ENCODE data around the gene ANKRD12.

The ANKRD12 gene

GRCh38 chr18:9221040-9221439, 84.5 kb downstream of the ANKRD12 start:
- no peak overlapping the region for H3K4me3 ChIP-seq (ENCODE audit: low read length)
- H3K27me3 ChIP-seq (ENCODE audit: insufficient read depth, low read length), result no peaks in the 10 kb centered on the region
- H3K9me3 ChIP-seq (ENCODE audit: insufficient read depth, low read depth, low read length), result no peaks in the 10 kb centered on the region
- H3K9ac ChIP-seq (ENCODE audit: low read depth, low read length), result no peak overlapping the region
- no peaks in the 10 kb centered on the region for H3K4me1 ChIP-seq (ENCODE audit: insufficient read depth, low read length)
- no peak overlapping the region for H3K27ac ChIP-seq (ENCODE audit: low read length)
- peaks cover 37% of the 10 kb centered on the region for H3K36me3 ChIP-seq (ENCODE audit: insufficient read depth, low read depth, low read length)

- Histone ChIP-seq H3K4me3 (ENCODE audit: low read length) (no peak overlapping the region), H3K36me3 (ENCODE audit: insufficient read depth, low read depth, low read length) (peaks cover 37% of the 10 kb centered on the region), H3K9ac (ENCODE audit: low read depth, low read length) (no peak overlapping the region)
Measured at GRCh38 chr18:9221661-9222060, 85.1 kb downstream of the ANKRD12 start.

GRCh38 chr18:9223356-9223755, 86.8 kb downstream of the ANKRD12 start:
- H3K27me3 ChIP-seq (ENCODE audit: insufficient read depth, low read length), result no peaks in the 10 kb centered on the region
- H3K9me3 ChIP-seq (ENCODE audit: insufficient read depth, low read depth, low read length), result no peaks in the 10 kb centered on the region
- H3K4me1 ChIP-seq (ENCODE audit: insufficient read depth, low read length), result no peaks in the 10 kb centered on the region
- H3K36me3 ChIP-seq (ENCODE audit: insufficient read depth, low read depth, low read length), result peaks cover 39% of the 10 kb centered on the region
- no peak overlapping the region for H3K27ac ChIP-seq (ENCODE audit: low read length)
- no peak overlapping the region for H3K9ac ChIP-seq (ENCODE audit: low read depth, low read length)
- no peak overlapping the region for H3K4me3 ChIP-seq (ENCODE audit: low read length)

More at GRCh38 chr18:9221661-9222060, 85.1 kb downstream of the ANKRD12 start:
- no peaks in the 10 kb centered on the region for H3K4me1 ChIP-seq (ENCODE audit: insufficient read depth, low read length)
- no peak overlapping the region for H3K27ac ChIP-seq (ENCODE audit: low read length)
- H3K27me3 ChIP-seq (ENCODE audit: insufficient read depth, low read length), result no peaks in the 10 kb centered on the region
- H3K9me3 ChIP-seq (ENCODE audit: insufficient read depth, low read depth, low read length), result no peaks in the 10 kb centered on the region

GRCh38 chr18:9226463-9226862, 89.9 kb downstream of the ANKRD12 start:
- Histone ChIP-seq H3K36me3 (ENCODE audit: insufficient read depth, low read depth, low read length) (peaks cover 33% of the 10 kb centered on the region), H3K9ac (ENCODE audit: low read depth, low read length) (no peak overlapping the region), H3K27me3 (ENCODE audit: insufficient read depth, low read length) (no peaks in the 10 kb centered on the region), H3K27ac (ENCODE audit: low read length) (no peak overlapping the region), H3K4me1 (ENCODE audit: insufficient read depth, low read length) (no peaks in the 10 kb centered on the region), H3K4me3 (ENCODE audit: low read length) (no peak overlapping the region), H3K9me3 (ENCODE audit: insufficient read depth, low read depth, low read length) (no peaks in the 10 kb centered on the region)

GRCh38 chr18:9231852-9232486, 95.4 kb downstream of the ANKRD12 start:
- Histone ChIP-seq H3K9me3 (ENCODE audit: insufficient read depth, low read depth, low read length) (no peaks in the 10 kb centered on the region), H3K4me1 (ENCODE audit: insufficient read depth, low read length) (no peaks in the 10 kb centered on the region), H3K36me3 (ENCODE audit: insufficient read depth, low read depth, low read length) (peaks cover 12% of the 10 kb centered on the region), H3K4me3 (ENCODE audit: low read length) (no peak overlapping the region), H3K27ac (ENCODE audit: low read length) (no peak overlapping the region), H3K27me3 (ENCODE audit: insufficient read depth, low read length) (no peaks in the 10 kb centered on the region), H3K9ac (ENCODE audit: low read depth, low read length) (no peak overlapping the region)

- Histone ChIP-seq H3K4me3 (ENCODE audit: low read length) (no peak overlapping the region), H3K9ac (ENCODE audit: low read depth, low read length) (no peak overlapping the region), H3K27ac (ENCODE audit: low read length) (no peak overlapping the region), H3K9me3 (ENCODE audit: insufficient read depth, low read depth, low read length) (no peaks in the 10 kb centered on the region), H3K4me1 (ENCODE audit: insufficient read depth, low read length) (no peaks in the 10 kb centered on the region), H3K36me3 (ENCODE audit: insufficient read depth, low read depth, low read length) (peaks cover 10% of the 10 kb centered on the region), H3K27me3 (ENCODE audit: insufficient read depth, low read length) (no peaks in the 10 kb centered on the region)
Measured at GRCh38 chr18:9232977-9233376, 96.4 kb downstream of the ANKRD12 start.

- Histone ChIP-seq H3K9ac (ENCODE audit: low read depth, low read length) (no peak overlapping the region), H3K36me3 (ENCODE audit: insufficient read depth, low read depth, low read length) (peaks cover 9% of the 10 kb centered on the region), H3K4me3 (ENCODE audit: low read length) (no peak overlapping the region), H3K27ac (ENCODE audit: low read length) (no peak overlapping the region), H3K27me3 (ENCODE audit: insufficient read depth, low read length) (no peaks in the 10 kb centered on the region), H3K9me3 (ENCODE audit: insufficient read depth, low read depth, low read length) (no peaks in the 10 kb centered on the region), H3K4me1 (ENCODE audit: insufficient read depth, low read length) (no peaks in the 10 kb centered on the region)
Measured at GRCh38 chr18:9233771-9234440, 97.3 kb downstream of the ANKRD12 start.

GRCh38 chr18:9234528-9234927, 97.9 kb downstream of the ANKRD12 start:
- Histone ChIP-seq H3K27ac (ENCODE audit: low read length) (no peak overlapping the region), H3K27me3 (ENCODE audit: insufficient read depth, low read length) (no peaks in the 10 kb centered on the region), H3K4me3 (ENCODE audit: low read length) (no peak overlapping the region), H3K9me3 (ENCODE audit: insufficient read depth, low read depth, low read length) (no peaks in the 10 kb centered on the region), H3K9ac (ENCODE audit: low read depth, low read length) (no peak overlapping the region), H3K36me3 (ENCODE audit: insufficient read depth, low read depth, low read length) (peaks cover 9% of the 10 kb centered on the region), H3K4me1 (ENCODE audit: insufficient read depth, low read length) (no peaks in the 10 kb centered on the region)

GRCh38 chr18:9237981-9238380, 101.4 kb downstream of the ANKRD12 start:
- peaks cover 9% of the 10 kb centered on the region for H3K36me3 ChIP-seq (ENCODE audit: insufficient read depth, low read depth, low read length)
- no peak overlapping the region for H3K9ac ChIP-seq (ENCODE audit: low read depth, low read length)
- H3K4me3 ChIP-seq (ENCODE audit: low read length), result no peak overlapping the region
- no peaks in the 10 kb centered on the region for H3K9me3 ChIP-seq (ENCODE audit: insufficient read depth, low read depth, low read length)
- peaks cover 18% of the 10 kb centered on the region; the same call in 1 of the 2 replicates for H3K4me1 ChIP-seq (ENCODE audit: insufficient read depth, low read length)
- H3K27me3 ChIP-seq (ENCODE audit: insufficient read depth, low read length), result no peaks in the 10 kb centered on the region
- H3K27ac ChIP-seq (ENCODE audit: low read length), result no peak overlapping the region

- Histone ChIP-seq H3K4me3 (ENCODE audit: low read length) (no peak overlapping the region), H3K27ac (ENCODE audit: low read length) (no peak overlapping the region), H3K4me1 (ENCODE audit: insufficient read depth, low read length) (peaks cover 24% of the 10 kb centered on the region; the same call in 1 of the 2 replicates), H3K9me3 (ENCODE audit: insufficient read depth, low read depth, low read length) (no peaks in the 10 kb centered on the region), H3K27me3 (ENCODE audit: insufficient read depth, low read length) (no peaks in the 10 kb centered on the region), H3K9ac (ENCODE audit: low read depth, low read length) (no peak overlapping the region), H3K36me3 (ENCODE audit: insufficient read depth, low read depth, low read length) (peaks cover 9% of the 10 kb centered on the region)
Measured at GRCh38 chr18:9239720-9240119, 103.1 kb downstream of the ANKRD12 start.

GRCh38 chr18:9240270-9240669, 103.7 kb downstream of the ANKRD12 start:
- no peak overlapping the region for H3K27ac ChIP-seq (ENCODE audit: low read length)
- H3K36me3 ChIP-seq (ENCODE audit: insufficient read depth, low read depth, low read length), result peaks cover 9% of the 10 kb centered on the region

GRCh38 chr18:9243029-9243428, 106.4 kb downstream of the ANKRD12 start:
- H3K36me3 ChIP-seq (ENCODE audit: insufficient read depth, low read depth, low read length), result no peaks in the 10 kb centered on the region
- no peak overlapping the region for H3K4me3 ChIP-seq (ENCODE audit: low read length)
- H3K27me3 ChIP-seq (ENCODE audit: insufficient read depth, low read length), result no peaks in the 10 kb centered on the region
- H3K9me3 ChIP-seq (ENCODE audit: insufficient read depth, low read depth, low read length), result no peaks in the 10 kb centered on the region
- H3K9ac ChIP-seq (ENCODE audit: low read depth, low read length), result no peak overlapping the region
- H3K4me1 ChIP-seq (ENCODE audit: insufficient read depth, low read length), result peaks cover 24% of the 10 kb centered on the region; the same call in 1 of the 2 replicates
- no peak overlapping the region for H3K27ac ChIP-seq (ENCODE audit: low read length)

More at GRCh38 chr18:9240270-9240669, 103.7 kb downstream of the ANKRD12 start:
- H3K4me3 ChIP-seq (ENCODE audit: low read length), result no peak overlapping the region
- no peak overlapping the region for H3K9ac ChIP-seq (ENCODE audit: low read depth, low read length)
- peaks cover 24% of the 10 kb centered on the region; the same call in 1 of the 2 replicates for H3K4me1 ChIP-seq (ENCODE audit: insufficient read depth, low read length)
- H3K27me3 ChIP-seq (ENCODE audit: insufficient read depth, low read length), result no peaks in the 10 kb centered on the region
- no peaks in the 10 kb centered on the region for H3K9me3 ChIP-seq (ENCODE audit: insufficient read depth, low read depth, low read length)

Measured in iPS-20b (cell line).